T47D (cell line): ENCODE results near the gene TXNIP.

Experiments
- DNase-seq, 2 experiments: peaks; one replicate each; pipeline versions ENCODE4 v3.0.0 to v3.0.0-alpha.2; 2011 to 2012; ENCODE audit warnings: low read depth in 1 of 2, low spot score in 1 of 2
- JUND ChIP-seq: IDR thresholded peaks from 2 replicates; pipeline ENCODE4 v1.6.1; 2012; ENCODE audit warnings: low read depth
- in situ Hi-C: cut with HindIII; loops from 2 replicates; pipeline ENCODE4 v1.10.0; 2016; ENCODE audit warnings: low sequenced_read_pairs, low pct_unique_long_range_greater_than_20kb

TXNIP gene

DNA sequence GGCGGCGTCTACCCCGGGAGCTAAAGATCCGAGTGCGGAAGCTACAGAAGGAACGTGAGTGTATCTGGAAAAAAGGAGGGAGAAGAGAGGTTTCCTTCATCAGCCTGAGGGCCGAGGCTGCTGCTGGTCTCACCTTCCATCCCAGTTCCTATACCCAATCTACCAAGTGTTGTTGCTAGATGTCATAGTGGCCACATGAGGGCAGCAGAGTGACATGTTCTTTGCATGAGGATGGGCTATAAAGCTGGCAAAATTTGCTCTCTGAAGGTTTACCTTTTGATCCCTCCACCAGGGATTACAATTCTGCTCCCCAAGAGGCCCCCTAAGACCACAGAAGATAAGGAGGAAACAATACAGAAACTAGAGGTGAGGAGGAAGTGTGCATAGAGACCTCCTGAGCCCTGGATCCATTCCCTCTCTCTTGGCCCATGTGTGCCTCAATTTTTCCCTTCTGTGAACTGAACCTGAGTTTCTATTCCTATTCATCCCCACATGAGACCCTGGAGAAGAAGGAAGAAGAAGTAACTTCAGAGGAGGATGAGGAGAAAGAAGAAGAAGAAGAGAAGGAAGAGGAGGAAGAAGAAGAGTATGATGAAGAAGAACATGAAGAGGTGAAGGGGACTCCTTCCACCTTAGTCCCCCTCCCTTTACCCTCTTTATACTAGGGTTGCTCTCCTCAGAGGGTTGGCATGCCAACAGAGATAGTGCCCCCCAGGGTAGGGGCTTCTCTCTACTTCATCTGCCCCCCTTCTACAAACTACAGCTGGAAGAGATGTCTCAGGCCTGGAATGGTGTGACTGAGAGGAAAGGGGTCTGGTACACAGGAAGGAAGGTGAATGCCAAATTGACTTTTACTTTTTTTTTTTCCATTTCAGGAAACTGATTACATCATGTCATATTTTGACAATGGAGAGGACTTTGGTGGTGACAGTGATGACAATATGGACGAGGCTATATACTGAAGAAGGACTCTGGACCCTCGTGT is 18.6 kb downstream of the TXNIP start:
- in situ Hi-C loops: no loop called here
- peak; percentile 87 to 91 for DNase-seq

GRCh38 chr1:145977016-145977415 is 19.4 kb downstream of the TXNIP start:
- DNase-seq: no peak
- no peak for TF ChIP-seq JUND
- in situ Hi-C loops: no loop called here

More for the DNA sequence above, 18.6 kb downstream of the TXNIP start:
- no peak for TF ChIP-seq JUND

GRCh38 chr1:145975216-145975615 is 21.2 kb downstream of the TXNIP start:
- no peak for DNase-seq
- no peak for TF ChIP-seq JUND
- in situ Hi-C loops: no loop called here

DNA sequence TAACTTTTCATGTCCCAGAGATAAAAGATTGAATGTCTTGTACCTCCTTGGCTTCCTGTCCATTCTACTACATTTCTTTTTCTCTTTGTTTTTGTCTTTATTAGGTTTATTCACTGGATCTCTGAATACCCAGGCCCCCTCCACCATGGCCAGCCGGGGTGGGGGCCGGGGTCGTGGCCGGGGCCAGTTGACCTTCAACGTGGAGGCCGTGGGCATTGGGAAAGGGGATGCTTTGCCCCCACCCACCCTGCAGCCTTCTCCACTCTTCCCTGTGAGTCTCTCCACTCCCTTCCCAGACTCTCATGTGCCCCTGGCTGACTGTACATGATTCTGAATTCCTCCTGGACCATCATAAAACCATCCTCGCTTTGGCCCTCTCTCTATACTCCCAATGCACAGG is 21.7 kb downstream of the TXNIP start:
- no peak for TF ChIP-seq JUND
- no peak for DNase-seq
- in situ Hi-C loops: no loop called here

DNA sequence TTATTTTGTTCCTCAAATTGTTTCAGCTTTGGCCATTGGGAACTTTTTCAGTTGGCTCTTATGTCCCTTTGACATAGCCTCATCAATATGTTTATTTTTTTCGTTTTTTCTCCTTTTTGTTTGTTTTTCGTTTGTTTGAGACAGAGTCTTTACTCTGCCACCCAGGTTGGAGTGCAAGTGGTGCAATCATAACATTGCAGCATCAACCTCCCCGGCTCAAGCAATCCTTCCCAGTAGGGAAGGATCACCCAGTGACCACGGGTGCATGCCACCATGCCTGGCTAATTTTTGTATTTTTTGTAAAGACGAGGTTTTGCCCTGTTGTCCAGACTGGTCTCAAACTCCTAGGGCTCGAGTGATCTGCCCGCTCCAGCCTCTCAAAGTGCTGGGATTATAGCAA is 23.8 kb downstream of the TXNIP start:
- in situ Hi-C loops: no loop called here
- DNase-seq: no peak
- no peak for TF ChIP-seq JUND

- TF ChIP-seq JUND: no peak
- in situ Hi-C loops: no loop called here
- no peak for DNase-seq
Measured at GRCh38 chr1:145967288-145967687, 29.1 kb downstream of the TXNIP start.

- in situ Hi-C loops: no loop called here
Measured at GRCh38 chr1:145965119-145965744, 31.1 kb downstream of the TXNIP start.

DNA sequence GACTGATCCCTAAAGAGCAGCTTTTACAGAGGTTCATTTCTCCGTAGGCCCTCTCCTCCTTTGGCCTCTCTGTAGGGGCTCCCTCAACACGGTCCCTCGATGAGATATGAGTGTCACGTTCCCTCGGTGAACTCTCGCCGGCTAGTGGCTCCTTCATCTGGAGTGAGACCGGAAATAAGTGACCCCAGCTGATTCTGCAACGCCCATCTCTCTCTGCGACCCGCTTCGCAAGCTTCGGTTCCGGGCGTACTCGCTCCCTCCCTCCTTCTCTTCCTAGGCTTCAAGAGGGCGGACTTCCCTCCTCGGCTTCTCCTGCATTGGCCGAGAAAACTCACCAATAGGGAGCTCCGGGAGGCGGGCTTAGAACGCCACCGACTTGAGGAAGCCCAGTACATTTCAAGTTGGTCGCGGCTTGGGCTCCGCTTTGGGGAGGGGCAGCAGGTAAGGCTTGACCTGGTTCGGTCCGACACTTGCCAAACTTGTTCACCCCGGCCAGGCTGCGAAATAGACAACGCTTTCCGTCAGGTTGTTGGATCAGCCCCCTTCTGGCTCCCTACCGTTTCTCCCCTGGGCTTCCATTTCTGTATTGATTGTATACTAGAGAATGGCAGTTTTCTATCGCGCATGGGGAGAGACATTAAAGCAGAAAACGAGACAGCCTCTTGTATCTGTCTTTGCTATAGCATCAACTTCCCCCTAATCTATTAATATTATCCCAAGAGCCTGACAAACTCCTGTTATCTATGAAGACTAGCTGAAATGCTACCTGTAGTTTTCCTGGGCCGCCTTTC is 31.9 kb downstream of the TXNIP start, which contains the start of the genes ANKRD34A and POLR3GL:
TSS of gene ANKRD34A (minus strand) at position 248 of the 791 bp plus-strand sequence. CDS start 2,816 bp downstream, outside the sequence.
TSS of gene POLR3GL (plus strand) at position 363 of the 791 bp plus-strand sequence. CDS start 10,176 bp downstream, outside the sequence.
- DNase-seq: peak; percentile 95 to 99
- in situ Hi-C loops: no loop called here
- TF ChIP-seq JUND: no peak

More at GRCh38 chr1:145965119-145965744, 31.1 kb downstream of the TXNIP start:
- no peak for TF ChIP-seq JUND
- no peak for DNase-seq

GRCh38 chr1:145963265-145964019 is 32.9 kb downstream of the TXNIP start:
- TF ChIP-seq JUND: no peak
- in situ Hi-C loops: no loop called here
- DNase-seq: no peak

DNA sequence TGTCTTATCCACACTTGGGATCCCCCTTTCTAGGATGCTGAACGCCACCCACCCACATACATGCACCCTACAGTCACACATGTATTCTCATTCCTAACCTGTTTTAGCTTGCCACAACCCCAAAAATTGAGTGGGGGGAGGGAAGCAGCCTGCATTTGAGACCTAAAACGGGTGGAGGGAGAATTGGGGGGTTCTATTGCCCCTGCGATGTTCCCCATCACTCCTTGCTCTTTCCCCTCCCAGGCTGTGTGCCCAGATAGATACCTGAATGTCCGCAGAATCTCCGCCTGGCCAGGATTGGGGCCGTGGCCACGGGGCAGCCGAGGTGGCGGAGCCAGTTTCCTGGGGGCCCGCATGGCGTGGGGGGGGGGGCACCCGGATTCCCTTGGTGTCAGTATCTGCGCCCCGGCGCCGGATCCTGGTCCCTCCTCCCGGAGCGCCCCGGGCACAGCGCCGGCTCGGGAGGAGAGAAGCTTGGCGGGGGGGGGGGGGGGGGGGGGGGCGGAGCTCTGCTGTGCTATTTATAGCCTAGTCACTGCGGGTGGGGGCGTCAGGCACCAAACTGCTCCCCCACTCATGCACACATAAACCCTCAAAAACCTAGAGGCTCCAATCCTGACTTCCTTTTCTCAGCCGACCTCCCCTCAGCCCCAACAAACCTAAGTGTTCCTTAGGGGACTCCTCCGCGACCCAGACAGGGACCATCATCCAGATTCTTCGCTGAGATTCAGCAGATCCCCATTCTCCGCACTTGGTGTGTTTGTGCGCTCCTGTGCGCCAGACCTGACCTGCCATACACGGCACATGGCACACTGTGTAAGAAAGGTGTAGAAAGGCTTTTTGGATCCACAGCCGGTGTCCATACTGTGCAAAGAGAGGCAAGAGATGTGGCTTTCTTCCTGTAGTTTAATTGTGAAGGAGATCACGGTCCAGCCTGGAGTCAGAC is 33.9 kb downstream of the TXNIP start:
- DNase-seq: peak; percentile 62 to 82
- no peak for TF ChIP-seq JUND

More for the DNA sequence above, 33.9 kb downstream of the TXNIP start:
- in situ Hi-C loops: no loop called here
